ENCODE results near the gene AP4B1.

AP4B1 gene

GRCh38 chr1:113930499-113931161 is 26.0 kb upstream of the AP4B1 start:
- DNase-seq (ENCODE audit: low read depth in 2 of 2), result peak; percentile 46 to 56

GRCh38 chr1:113929750-113930498 is 25.3 kb upstream of the AP4B1 start:
- peak; percentile 37 to 40 for DNase-seq (ENCODE audit: low read depth in 2 of 2)

- peak; percentile 85 for DNase-seq (ENCODE audit: low read depth in 2 of 2)
These were observed 24.5 kb upstream of the AP4B1 start, which contains the start of gene HIPK1 for GRCh38 chr1:113928941-113929749. TSS of gene HIPK1 (plus strand) at chr1:113929324.

- no peak for DNase-seq (ENCODE audit: low read depth in 2 of 2)
These were observed 23.8 kb upstream of the AP4B1 start for GRCh38 chr1:113928187-113928930.

GRCh38 chr1:113924473-113924872 is 19.9 kb upstream of the AP4B1 start:
- no peak for DNase-seq (ENCODE audit: low read depth in 2 of 2)

DNA sequence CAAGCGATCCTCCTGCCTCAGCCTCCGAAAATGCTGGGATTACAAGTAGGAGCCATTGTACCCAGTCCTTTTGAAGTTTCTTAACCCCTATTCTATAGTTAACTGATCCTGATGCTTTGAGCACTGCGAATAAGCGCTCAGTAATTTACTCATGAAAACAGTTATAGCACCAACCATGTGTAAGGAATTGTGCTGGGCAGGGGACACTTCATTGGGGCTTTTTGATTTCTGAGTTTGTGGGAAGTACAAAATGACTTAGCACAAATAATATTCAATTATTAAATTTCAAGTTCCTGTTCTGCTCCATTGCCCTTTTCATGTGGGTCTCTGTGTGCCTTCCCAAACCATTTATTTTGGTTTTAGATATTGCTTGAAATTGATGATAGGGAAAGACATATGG is 18.4 kb upstream of the AP4B1 start:
- DNase-seq (ENCODE audit: low read depth in 2 of 2), result no peak

DNA sequence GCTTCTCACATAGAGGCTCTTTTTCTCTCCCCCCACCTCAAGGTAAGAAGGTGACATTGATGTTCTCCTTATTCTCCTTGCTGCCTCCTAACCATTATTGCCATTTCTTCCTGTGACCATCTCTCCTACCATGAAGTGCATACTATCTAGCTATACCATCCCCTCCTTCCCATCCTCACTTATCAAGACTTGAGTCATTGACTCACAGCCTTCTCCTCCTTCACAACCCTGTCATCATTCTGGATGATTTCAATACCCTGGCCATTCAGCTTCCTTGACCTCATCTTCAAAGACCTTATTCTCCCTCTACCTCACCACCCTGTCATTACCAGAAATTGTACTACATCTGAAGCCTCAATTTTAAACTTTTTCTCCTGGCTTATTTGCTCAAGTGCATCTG is 13.6 kb upstream of the AP4B1 start:
- no peak for DNase-seq (ENCODE audit: low read depth in 2 of 2)

DNA sequence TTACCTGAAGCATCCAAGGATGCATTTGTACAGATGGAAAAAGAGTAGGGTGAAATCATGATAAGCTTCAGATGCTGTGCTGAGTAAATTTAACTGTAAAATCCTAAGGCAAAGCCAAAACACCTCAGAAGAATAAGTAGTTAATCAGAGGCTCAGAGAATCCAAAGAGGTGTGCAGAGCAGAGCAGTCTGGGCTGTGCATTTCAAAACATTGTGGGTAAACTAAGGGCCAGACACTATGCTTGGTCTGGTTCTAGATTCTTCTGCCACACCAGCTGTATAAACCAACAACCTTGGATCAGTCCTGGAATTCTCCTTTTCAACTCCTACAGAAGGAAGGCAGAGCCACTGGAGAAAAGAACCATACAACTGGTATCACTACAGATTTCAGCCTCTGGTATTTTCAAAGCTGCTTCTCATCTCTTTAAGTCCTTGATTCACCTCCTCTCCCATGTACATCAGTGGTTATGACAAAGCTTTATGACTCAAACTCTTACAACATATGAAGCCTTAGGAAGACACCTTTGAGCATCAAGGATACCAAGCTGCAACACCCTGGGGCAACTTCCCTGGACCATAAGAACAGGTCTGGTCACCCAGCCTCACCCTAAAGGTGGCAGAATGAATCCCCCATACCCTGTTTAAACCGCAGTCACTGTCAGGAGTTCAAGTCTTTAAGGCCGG is 12.9 kb upstream of the AP4B1 start:
- DNase-seq (ENCODE audit: low read depth in 2 of 2), result no peak

DNA sequence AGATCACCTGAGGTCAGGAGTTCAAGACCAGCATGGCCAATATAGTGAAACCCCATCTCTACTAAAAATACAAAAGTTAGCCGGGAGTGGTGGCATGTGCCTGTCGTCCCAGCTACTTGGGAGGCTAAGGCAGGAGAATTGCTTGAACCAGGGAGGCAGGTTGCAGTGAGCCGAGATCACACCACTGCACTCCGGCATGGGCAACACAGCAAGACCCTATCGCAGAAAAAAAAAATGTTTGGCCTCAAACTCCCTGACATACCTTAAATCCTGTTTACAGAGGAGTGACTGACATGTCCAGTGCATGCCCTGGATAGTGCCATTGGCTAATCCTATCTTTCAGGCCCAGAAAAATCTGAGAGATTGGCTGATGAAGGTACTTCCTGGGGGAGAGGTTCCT is 12.4 kb upstream of the AP4B1 start:
- DNase-seq (ENCODE audit: low read depth in 2 of 2), result no peak

DNA sequence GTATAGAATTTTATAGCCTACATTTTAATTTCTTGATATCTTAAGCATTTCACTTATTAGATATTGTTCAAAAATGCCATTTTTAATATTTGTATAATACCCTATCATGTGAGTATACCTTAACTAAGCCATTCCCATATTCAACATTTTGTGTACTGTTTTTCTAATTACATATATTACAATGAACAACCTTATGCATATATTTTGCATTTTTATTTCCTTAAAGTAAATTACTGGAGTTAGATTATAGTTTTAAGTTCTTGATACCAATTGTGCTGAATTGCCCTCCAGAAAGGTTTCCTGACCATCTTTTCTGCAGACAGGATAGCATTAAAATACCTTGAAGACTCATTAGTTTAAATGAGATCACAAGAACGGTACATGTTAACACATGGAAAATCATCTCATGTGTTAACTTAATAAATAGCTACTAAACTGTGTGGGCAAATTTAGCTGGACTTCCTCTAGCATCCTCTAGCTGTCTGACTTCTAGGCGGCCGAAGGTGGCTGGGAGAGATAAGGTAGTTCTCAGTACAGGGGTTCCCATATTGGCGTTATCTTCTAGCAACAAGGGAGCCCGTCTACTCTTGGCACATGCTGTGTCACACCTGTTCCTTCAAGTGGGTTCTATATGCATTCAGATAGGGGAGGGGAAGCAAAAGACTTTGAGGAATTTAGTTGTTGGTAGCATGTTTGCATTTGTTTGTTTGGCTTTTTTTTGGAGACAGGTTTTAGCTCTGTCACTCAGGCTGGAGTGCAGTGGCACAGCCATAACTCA is 9.5 kb upstream of the AP4B1 start:
- DNase-seq (ENCODE audit: low read depth in 2 of 2), result no peak

GRCh38 chr1:113913312-113913668 is 8.7 kb upstream of the AP4B1 start:
- DNase-seq (ENCODE audit: low read depth in 2 of 2), result no peak

DNA sequence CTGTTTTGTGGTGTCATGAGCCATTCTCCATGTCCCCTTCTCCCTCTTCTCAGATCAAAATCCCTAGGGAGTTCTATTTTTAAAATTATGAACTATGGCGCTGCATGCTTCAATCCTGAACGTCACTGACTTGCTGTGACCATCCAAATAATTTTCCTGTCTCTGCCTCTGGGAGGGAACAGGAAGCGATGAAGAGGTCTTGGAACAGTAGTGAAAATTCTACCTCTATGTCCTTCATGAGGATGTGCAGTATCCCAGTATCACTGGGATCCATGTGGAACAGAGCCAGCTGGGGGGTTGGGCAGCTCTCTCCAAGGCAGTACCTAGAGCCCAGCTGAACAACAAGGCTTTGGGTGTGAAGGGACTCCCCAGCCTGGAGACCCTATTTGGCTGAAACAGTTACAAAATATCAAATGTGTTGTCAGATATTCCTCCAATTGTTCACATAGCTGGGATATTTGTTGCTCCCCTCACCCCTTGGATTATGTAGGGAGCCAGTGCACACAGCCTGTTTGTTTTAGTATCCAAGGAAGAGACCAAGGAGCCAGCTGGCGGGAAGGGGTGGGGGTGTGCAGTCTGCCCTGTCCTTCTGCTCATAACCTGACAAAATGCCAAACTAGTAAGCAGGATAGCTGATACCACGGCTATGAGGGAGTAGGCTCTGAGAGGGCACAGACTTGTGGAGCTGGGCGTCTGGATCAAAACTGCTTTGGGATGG is 8.2 kb upstream of the AP4B1 start:
- DNase-seq (ENCODE audit: low read depth in 2 of 2), result no peak

DNA sequence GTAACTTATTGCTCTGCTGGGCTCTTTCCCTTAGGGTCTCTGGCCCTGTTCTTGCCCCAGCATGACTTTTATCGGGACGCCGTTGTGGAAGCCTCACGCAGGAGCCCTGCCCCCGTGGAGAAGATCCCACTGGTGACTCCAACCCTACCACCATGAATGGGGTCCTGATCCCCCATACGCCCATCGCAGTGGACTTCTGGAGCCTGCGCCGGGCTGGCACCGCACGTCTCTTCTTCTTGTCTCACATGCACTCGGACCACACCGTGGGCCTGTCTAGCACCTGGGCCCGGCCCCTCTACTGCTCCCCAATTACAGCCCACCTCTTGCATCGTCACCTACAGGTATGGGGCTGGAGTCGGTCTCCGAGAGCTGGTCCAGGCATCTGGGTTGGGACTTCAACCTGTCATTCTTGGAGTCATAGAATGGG is 849 bp upstream of the AP4B1 start:
- DNase-seq (ENCODE audit: low read depth in 2 of 2), result peak in 1 of 2 donors; percentile 3

GRCh38 chr1:113904293-113904673 is 316 bp downstream of the AP4B1 start:
- no peak for DNase-seq (ENCODE audit: low read depth in 2 of 2)

- DNase-seq (ENCODE audit: low read depth in 2 of 2), result no peak
These were observed 902 bp downstream of the AP4B1 start for GRCh38 chr1:113903501-113904292.

DNA sequence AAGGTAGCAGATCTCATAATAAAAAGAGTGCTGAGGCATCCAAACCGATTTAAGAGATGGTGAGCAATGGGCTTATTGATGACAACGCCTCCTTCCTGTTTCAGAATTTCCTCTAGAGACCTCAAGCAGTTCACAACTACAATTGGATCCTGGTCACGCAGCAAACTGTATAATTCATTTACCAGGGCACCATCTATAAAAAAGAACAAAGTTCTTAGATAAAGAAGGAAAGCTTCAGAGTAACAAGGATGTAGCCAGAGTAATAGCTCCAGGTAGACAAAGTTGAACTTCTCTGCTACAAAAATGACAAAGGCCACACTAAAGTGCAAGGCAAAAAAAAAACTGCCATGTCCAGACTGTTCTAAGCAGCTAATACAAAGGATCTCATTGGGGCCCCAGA is 3.4 kb downstream of the AP4B1 start:
- DNase-seq (ENCODE audit: low read depth in 2 of 2), result no peak

DNA sequence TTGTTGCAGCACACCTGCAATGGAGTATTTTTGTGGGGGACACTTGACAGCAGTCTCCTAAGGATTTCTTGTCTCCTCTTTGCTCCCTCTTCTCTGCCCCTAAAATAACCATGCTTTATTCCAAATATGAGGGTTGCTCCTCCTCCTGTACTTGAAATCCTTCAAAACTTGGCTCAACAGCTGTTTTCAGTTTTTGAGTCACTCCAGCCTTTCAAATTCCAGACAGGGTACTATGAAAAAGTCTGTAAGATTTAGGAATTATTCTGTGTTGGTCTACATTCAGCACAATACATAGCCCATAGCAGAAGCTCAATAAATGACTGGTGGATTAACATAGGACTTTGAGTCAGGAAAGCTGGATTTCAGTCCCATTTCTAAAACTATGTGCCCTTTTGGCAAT is 5.5 kb downstream of the AP4B1 start:
- no peak for DNase-seq (ENCODE audit: low read depth in 2 of 2)

GRCh38 chr1:113898241-113898814 is 6.3 kb downstream of the AP4B1 start:
- DNase-seq (ENCODE audit: low read depth in 2 of 2), result no peak

- no peak for DNase-seq (ENCODE audit: low read depth in 2 of 2)
These were observed 8.6 kb downstream of the AP4B1 start for GRCh38 chr1:113895961-113896360.

Measured in stimulated activated CD8-positive, alpha-beta memory T cell treated with anti-CD3 and anti-CD28 coated beads, Interleukin-2, amount 100 ng/mL, for 1 hour (primary cell).